Stimulated activated CD8-positive, alpha-beta memory T cell treated with anti-CD3 and anti-CD28 coated beads, Interleukin-15, amount 100 ng/mL, for 1 hour (primary cell): ENCODE measurements around the gene PWWP2B.

Experiments used
- DNase-seq: peaks from one replicate; pipeline ENCODE4 v3.0.0-alpha.2; 2020; ENCODE audit warnings: low read depth

Gene PWWP2B

DNA sequence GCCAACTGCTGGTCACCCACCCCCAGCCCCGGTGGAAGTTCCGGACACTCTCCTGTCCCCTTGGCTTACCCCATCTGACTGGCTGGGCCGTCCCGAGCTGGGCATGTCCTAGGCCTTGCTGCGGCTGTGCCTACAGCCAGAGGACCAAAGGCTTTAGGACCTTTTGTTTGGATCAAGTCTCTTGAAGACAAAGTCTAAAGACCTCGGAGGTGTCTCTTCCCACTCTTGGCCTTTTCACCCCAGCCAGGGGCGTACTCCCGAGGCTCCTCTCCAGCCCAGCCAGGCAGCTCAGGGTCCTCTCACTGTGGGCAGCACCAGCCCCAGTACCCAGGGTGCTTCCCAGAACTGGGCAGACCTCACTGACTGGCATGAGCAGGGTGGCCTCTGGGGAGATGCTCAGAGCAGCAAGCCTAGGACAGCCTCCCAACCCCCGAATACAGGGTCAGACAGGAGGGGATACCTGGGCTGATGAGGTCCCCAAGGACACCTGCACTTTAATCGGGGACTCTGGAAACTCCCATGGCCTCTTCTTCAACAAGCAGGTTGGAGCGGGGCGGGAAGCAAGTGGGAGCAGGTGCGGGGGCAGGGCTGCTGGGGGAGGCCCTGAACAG, 2.7 kb upstream of the PWWP2B start:
- DNase-seq: no peak

DNA sequence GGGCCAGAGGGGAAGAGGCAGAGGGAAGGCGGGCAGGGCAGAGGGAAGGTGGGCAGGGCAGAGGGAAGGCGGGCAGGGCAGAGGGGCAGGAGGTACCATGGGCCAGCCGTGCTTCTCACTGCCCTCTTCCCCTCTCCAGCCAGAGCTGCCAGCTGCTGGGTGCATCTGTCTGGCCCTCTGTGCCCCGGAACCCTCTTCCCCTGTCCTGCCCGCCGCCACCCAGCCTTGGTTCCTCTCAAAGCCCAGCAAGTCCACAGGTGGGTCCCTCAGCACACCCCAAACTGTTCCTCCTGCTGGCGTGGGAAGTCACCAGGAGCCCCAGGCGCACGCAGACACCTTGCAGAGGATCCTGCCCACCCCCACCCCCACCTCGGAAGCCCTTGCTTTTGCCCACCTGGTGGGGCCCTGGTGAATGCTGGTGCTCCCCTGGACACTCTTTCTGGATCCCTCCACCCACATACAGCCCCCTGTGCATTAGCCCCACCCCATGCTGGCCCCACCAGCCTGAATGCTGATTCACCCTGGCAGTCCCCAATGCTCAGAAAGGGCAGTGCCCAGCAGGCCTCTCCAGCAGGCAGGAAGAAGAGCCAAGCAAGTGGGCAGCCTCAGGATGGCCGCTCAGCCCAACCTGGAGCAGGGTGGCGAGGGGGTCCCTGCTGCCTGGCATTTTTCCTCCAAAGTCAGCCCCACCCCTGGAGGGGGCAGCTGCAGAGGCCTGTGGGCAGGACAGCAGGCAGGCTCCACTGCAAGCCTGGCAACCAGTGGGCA, 1.9 kb upstream of the PWWP2B start:
- DNase-seq: no peak

DNA sequence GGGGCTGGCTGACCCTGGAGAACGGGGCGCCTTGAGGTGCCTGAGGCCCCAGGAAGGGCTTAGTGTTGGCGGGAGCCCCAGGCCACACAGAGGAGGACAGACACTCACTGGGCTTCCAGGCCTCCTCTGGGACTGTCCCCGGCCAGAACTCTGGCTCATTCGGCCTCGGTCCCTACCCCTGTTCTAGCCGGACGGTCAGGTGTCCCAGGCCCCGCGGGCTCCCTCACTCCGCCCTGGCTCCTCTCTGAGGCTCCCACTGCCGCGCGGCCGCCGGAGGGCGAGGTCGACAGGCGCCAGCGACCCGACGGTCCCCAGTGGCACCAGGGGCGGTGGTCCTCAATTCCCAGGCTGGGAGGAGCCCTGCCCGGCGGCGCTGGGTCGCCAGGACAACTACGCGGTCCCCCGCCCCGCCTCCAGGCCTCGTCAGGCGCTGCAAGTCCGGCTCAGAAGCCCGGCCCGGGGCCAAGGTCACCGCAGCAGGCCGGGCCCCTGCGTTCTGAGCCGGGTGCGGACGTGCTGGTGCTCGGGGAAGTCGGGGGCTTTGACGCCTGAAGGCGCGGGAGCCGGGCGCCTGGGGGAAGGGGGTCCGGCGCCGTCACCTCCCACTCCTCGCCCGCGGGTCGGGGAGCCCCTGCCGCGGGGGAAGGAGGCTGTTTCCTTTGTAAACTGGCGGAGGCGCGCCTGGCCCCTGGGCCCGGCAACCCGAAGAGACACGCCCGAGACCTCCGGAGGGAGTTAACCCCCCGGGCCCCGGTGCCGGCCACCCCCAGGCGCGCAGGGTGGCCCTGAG, 1.1 kb upstream of the PWWP2B start:
- no peak for DNase-seq

DNA sequence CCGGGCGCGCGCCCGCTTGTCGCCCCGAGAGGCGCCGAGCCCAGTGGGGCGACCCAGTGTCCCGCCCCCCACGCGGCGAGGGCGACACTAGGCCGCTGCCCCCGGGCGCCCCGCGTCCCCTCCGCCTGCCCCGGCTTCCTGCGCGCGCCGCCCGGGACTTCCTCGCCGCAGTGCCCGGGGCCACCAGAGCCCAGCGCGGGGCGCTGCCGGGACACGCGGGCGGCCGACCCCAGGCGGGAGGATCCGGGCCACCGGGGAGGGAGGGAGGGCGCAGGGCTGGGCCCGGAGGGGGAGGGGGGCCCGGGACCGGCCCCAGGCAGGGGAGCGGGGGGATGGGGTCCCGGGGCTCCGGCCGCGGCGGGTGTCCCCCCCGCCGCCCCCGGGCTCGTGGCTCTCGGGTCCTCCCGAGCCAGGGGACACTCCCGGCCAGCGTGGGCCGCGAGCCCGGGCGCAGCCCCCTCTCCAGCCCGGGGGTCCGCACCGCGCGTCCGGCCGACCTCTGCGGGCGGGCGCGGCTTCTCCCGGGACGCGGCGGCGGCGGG, 435 bp upstream of the PWWP2B start:
- peak; percentile 27 for DNase-seq

DNA sequence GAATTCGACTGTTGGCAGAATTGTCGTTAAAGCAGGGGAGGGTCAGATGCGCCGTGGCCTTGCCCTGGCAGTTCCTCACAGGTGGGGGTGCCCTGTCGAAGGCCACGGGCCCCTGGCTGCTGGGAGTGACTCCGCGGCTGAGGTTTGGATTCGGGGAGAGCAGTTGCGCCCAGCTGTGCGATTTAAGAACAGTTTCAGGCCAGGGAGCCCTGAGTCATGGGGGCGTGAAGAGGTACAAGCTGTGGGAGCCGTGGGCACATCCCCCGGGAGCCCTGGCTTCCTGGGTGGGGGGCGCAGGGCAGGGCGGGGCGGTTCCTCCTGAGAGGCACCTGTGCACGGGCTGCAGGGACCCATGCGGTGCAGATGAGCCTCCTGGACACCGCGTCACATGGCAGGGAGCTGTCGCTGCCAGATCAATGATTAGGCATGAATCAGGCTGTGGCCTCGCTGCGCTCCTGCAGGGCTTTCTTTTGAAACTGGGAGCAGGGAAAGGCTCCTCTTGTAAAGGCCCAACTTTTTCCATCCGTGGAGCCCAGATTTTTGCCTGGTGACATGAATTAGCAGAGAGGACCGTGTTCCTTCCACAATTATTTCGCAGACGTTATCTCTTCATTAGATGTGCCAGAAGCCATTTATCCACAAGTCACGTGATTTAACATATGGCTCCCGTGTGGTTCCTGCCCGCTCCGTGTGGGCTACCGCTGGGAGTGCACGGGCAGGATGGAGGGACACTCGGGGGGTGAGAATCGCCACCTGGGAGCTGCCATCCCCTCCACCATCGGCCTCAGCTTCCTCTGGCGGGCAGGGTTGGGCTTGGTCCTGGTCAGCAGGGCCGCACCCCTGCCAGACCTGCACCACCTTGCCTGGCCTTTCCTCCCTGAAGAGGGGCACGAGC, 918 bp downstream of the PWWP2B start:
- no peak for DNase-seq

DNA sequence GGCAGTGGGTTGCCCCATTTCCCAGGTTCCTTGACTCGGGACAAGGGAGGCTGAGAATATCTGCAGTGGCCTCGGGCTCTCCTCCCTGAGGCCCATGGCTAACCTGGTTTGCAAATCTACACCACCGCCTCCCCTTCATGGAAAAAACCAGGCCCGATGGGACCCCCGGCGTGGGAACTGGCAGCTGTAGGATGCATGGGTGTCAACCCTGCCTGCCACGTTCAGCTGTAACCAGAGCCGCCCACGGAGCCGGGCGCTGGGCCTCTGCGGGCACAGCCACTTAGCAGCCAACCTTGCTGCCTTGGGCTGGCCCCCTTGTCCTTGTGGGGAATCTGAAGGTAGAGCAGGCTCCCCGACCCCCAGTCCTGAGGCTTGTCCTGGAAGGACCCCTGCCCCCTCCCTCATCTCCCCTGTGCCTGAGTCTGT, 1.6 kb downstream of the PWWP2B start:
- no peak for DNase-seq

DNA sequence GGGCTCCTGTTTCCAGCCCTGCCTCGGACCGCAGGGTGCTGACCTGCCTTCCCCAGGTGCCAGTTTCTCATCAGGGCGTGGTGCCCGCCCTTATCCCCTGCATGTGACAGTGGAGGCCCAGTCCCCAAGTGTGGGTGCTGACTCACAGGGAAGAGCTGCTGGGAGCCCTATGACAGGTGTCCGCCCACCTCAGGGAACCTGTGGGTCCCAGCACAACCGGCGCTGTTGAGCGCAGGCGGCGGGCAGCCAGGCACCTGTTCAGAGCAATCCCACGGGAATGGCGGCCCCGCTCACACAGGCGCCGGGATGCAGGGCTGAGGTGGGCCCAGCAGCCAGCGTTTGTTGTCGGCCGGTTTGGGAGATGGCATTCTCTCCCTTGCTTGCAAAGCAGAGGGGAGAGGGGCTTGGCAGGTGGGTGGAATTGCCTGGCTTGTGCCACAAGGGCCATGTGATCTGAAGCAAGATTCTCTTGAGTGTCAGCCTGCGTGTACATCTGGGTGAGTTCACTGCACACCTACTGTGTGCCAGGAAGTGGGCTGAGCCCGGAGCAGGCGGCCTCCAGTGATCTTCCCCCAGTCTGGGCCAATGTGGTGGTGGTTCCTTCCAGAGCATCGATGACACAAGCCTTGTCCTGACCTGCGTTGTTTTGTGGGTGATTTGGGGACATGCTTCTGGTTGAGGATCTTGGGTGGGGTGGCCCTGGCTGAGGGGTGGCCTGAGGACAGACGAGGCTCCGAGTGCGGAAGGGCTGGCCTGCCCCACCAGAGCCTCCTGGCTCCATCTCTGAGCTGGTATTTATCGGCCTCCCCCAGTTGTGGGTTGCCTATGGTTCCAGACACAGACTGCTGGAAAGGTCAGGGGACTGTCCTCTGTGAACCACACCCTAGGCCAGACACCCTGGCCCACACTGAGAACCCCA, 2.4 kb downstream of the PWWP2B start:
- no peak for DNase-seq

DNA sequence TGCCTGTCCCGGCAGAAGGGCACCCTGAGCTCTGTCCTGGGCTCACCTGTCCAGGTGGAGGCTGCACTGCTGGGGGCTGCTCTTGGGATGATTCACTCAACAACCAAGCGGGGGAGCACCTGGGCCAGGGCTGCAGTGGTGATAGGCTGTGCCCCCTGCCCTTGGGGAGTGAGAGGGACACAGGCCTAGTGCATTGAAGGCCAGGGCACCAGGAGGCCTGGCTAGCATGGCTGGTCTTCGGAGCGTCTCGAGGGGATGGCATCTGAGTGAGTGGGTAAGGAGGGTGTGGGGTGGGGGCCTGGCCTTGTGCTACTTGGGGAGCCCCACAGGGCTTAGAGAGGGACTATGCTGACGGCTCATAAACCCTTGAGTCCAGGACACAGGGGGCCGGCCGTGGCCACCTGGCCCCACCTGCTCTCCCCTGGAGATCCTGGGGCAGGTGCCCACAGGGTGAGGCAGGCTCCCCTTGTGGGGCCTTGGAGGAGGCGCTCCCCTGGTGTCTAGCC, 3.1 kb downstream of the PWWP2B start:
- no peak for DNase-seq

DNA sequence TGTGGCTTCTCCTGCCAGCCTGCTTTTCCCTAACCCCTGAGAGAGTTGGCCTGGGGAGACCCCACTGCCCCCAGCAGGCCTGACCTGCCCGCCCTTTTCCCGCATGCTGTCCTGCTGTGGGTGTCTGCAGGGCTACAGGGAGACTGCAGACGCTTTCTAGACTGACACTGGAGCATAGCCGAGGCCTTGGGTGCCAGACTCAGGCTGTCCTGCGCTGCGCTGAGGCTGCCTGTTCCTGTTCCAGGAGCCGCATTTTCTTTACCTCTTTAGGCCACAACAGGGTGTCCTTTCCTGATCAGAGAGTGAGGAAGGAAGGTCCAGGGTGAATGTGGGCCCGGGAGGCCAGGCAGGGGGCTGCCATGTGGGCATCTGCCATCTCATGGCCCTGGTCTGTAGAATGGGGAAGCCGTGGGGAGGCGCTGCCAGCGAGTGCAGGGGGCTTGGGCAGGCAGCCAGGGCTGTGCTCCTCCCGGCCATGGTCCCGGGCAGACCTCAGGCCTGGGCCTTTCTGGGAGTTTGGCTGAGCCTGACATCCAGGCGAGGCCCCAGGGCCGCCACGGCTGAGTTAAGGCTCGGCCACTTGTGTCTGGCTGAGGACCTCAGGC, 3.6 kb downstream of the PWWP2B start:
- no peak for DNase-seq

DNA sequence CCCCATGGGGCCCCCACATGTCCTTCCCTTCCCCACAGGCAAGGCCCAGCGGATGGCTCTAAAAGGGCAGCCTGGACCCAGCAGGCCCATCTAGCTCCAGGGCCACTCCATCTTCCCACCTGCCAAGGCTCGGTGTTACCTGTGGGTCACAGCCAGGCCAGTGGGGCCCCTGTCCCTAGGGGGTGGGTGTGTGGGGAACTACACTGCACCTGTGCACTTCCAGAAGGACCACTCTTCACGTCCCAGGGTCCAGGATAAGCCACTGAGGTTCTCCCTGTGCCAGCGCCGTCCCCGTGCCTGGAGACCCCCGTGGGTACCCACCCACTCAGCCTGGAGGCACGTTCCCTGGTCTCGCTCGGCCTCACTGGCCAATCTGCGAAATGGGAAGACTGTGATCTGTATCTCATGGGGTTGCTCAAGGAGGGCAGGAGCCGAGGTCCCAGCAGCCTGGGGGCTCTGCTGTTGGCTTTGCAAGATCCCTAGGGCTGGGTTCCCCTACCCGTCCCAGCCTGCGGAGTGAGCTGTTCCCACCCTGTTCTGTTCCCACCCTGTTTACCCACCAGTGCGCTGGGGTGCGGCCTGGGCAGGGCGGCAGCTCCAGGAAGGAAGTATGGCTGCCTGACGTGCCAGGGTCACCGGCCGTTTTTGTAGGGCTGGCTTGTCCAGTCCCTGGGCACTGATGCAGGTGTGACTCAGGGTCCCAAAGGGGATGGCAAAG, 4.6 kb downstream of the PWWP2B start:
- no peak for DNase-seq

DNA sequence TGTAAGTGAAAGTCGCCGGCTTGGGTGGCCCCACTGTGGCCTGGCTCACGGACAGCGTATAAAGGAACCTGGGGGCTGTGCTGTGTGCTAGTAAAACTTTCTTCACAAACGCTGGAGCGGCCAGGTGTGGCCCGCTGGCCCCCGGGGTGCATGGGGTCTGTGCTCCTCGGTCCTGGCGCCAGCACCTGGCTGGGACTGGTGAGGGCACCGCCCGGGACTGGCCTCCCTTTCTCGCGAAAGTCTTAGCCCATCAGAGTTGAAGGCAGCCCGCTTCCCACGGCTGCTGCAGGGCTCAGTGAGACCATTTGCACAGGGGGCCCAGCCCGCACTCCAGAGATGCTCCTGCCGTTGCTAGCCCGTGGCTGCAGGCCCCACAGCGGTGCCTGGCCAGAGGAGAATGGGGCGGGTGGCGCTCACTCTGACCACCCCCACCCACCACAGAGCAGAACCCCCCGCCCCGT, 5.8 kb downstream of the PWWP2B start:
- no peak for DNase-seq

DNA sequence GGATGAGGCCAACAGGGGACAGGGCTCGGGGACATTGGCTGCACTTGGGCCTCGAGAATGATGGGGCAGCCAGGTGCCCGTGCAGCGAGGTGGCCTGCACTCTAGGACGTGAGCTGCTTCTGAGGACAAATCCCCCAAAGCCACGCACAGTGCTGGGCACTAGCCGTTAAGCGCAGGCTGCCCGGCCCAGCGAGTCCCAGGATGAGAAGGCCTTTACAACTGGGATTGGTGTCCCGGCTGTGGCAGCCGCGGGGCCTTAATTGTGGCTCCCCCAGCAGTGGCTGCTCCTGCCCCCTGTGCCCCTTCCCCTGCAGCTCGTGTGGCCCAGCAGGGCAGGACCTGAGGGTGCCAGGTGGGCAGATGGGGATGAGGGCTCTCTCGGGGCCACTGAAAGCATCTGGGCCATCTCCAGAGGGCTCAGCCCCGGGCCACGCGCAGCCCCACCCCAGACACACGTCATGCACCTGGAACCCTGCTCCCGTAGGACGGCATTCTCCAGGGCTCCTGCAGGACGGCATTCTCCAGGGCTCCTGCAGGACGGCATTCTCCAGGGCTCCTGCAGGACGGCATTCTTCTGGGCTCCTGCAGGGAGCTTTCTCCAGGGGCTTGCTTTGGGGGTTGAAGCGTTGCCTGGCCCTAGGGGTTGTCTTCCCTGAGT, 6.6 kb downstream of the PWWP2B start:
- no peak for DNase-seq

DNA sequence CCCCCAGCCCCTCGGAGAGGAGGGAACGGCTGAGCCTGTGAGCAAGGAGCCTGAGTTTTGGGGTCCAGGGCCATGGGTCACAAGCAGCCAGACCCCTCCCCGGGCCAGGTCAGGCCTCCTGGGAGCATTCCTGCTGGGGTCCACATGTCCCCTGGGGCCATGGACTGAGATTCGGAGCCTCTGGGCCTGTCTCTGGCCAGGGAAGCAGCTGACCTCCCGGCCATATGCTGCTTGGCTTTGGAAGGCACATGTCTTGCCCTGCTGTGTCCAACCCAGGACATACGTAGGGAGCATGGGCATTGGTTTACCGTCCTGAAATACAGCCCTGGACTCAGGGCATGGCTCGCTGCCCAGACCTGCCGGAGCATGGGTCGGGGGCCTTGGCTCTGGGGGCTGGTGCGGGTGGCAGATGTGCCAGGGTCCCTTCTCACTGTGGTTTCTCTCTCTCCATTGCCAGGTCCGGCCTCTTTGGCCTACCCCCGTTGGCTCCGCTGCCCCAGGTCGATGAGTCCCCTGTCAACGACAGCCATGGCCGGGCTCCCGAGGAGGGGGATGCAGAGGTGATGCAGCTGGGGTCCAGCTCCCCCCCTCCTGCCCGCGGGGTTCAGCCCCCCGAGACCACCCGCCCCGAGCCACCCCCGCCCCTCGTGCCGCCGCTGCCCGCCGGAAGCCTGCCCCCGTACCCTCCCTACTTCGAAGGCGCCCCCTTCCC, 7.3 kb downstream of the PWWP2B start:
- DNase-seq: no peak

DNA sequence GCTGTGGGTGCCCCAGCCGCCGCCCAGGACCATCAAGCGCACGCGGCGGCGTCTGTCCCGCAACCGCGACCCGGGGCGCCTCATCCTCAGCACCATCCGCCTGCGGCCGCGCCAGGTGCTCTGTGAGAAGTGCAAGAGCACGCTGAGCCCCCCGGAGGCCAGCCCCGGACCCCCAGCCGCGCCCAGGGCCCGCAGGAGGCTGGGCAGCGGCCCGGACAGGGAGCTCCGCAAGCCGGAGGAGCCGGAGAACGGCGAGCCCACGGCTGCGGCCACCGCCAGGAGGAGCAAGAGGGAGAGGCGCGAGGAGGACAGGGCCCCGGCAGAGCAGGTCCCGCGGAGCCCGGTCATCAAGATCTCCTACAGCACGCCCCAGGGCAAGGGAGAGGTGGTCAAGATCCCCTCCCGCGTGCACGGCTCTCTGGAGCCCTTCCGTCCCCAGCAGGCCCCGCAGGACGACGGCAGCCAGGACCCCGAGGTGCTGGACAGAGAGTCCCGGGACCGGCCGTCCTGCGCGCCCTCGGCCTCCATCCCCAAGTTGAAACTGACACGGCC, 8.0 kb downstream of the PWWP2B start:
- no peak for DNase-seq

DNA sequence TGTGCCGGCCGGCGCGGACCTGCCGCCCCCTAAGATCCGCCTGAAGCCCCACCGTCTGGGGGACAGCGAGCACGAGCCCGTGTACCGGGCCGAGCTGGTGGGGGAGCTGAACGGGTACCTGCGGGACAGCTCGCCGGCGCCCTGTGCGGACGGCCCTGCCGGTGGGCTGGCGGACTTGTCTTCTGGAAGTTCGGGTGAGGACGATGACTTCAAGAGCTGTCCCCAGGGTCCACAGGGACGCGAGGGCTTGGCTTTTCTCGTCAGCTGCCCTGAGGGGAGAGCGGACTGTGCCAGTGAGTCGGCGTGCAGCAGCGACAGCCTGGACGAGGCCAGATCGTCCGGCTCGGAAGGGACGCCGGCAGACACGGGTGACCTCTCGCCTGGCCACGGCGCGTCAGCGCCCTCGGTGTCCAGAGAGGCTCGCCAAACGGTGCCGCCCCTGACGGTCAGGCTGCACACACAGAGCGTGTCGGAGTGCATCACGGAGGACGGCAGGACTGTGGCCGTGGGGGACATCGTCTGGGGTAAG, 8.5 kb downstream of the PWWP2B start:
- no peak for DNase-seq

DNA sequence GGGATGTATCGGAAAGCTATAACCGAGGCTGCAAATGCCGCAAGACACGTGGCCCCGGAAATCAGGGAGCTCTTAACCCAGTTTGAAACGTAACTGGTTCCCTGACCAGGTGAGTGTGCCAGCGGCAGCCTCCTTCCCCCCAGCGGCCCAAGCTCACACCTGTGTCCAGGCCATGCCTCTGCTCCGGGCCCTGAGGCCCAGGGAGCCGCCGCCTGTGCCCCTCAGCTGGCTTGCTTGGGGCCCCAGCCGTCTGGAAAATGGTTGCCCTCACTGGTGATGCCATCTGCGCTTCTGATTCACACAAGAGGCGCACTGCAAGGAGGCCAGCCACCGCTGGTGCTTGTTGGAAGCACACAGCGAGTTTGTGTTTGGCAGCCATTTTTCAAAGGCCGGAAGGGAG, 9.2 kb downstream of the PWWP2B start:
- DNase-seq: no peak

DNA sequence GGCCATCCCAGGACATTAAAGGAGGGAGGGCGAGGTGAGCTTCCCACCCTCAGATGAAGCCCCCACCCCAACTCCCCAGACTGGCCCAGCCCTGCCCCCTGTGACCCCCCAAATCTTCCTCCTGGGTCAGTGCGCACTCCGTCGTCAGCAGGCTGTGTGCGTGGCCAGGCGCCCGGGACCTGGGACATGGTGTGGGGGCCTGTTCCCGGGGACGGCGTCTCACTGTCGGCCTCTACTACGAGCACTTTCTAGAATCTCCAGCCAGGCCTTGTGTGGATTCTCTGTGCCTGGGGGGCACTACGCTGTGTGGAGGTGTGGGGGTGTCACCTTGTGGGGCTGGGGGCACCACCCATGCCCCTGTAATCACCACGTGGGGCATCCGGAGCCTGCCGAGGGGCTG, 9.8 kb downstream of the PWWP2B start:
- no peak for DNase-seq
